Endothelial cell of umbilical vein (primary cell): Measurements from ENCODE around the gene NTF4. TPM values are rescaled to one million over a fixed set of nuclear protein-coding genes. Genes with fewer than 3 reads are reported as not detected.

Source experiments
- BruUV-seq: library from RNA; stranded (reverse); fragments of 400-500 nt; replicated peaks from 2 replicates; lab custom pipeline; 2021; lab: Mats Ljungman, UMichigan
- CTCF ChIA-PET: fragments of 300-600, 350-600 bp; sonication (Branson Sonifier 250); formaldehyde crosslinking; loops from one replicate; lab custom pipeline; 2021; ENCODE audit warnings: antibody characterized with exemption, inconsistent platforms; lab: Charles Lee
- POLR2A ChIA-PET: fragments of 300-600, 350-600 bp; sonication (Branson Sonifier 250); formaldehyde crosslinking; loops from one replicate; lab custom pipeline; 2021; ENCODE audit warnings: antibody characterized with exemption, inconsistent platforms; lab: Charles Lee
- DNase-seq: peaks from one replicate; pipeline ENCODE4 v3.0.0-alpha.2; 2011; ENCODE audit warnings: low read depth, low spot score
- FAIRE-seq: peaks from 2 replicates; lab custom pipeline; 2011; peaks lifted over from hg19 to GRCh38; lab: Jason Lieb, UNC
- H2AFZ ChIP-seq: 2 replicates; pipeline ENCODE4 v1.6.0; 2012; ENCODE audit warnings: low read depth, low read length, control low read depth, inconsistent platforms
- H3K27ac ChIP-seq: 2 replicates; pipeline ENCODE4 v1.5.1; 2011; ENCODE audit warnings: low read depth, mild to moderate bottlenecking, control low read depth, low read length, moderate library complexity; ENCODE audit not compliant: insufficient read depth
- H3K27me3 ChIP-seq, 2 experiments: 2 replicates each; pipeline versions ENCODE4 v1.6.0 to v1.6.1; 2011; ENCODE audit warnings: low read length in 2 of 2, mixed read lengths in 1 of 2; ENCODE audit not compliant: control insufficient read depth in 2 of 2, insufficient read depth in 2 of 2
- H3K36me3 ChIP-seq, 2 experiments: 2 replicates in 1 of 2; 3 replicates in 1 of 2; pipeline ENCODE4 v1.5.1; 2011; ENCODE audit warnings: low read length in 2 of 2, mild to moderate bottlenecking in 1 of 2, moderate library complexity in 1 of 2; ENCODE audit not compliant: control insufficient read depth in 2 of 2, insufficient read depth in 2 of 2; ENCODE audit errors: extremely low read depth in 1 of 2
- H3K4me1 ChIP-seq: 3 replicates; pipeline ENCODE4 v1.5.1; 2011; ENCODE audit warnings: mild to moderate bottlenecking, low read length; ENCODE audit not compliant: control insufficient read depth, insufficient read depth; ENCODE audit errors: extremely low read depth
- H3K4me2 ChIP-seq: 2 replicates; pipeline ENCODE4 v1.6.1; 2011; ENCODE audit warnings: low read length, control low read depth, mixed read lengths; ENCODE audit not compliant: insufficient read depth
- H3K4me3 ChIP-seq, 3 experiments: fragments of 200-600 bp in 1 of 3; sonication (generic), shearing (Covaris generic) in 1 of 3; replicated peaks in 1 of 3; 2 replicates each; pipeline ENCODE4 v1.5.1; 2011 to 2016; ENCODE audit warnings: control low read depth in 3 of 3, low read length in 3 of 3, mild to moderate bottlenecking in 2 of 3, inconsistent platforms in 1 of 3, low read depth in 1 of 3, moderate library complexity in 1 of 3; ENCODE audit not compliant: insufficient read depth in 1 of 3
- H3K79me2 ChIP-seq: 2 replicates; pipeline ENCODE4 v1.6.0; 2012; ENCODE audit warnings: low read length, inconsistent platforms; ENCODE audit not compliant: control insufficient read depth, insufficient read depth
- H3K9ac ChIP-seq: replicated peaks from 2 replicates; pipeline ENCODE3; 2011; ENCODE audit warnings: low read length, control low read depth; ENCODE audit not compliant: insufficient read depth; ENCODE audit errors: extremely low read depth
- H3K9me1 ChIP-seq: replicated peaks from 3 replicates; pipeline ENCODE4 v1.6.0; 2011; ENCODE audit warnings: mild to moderate bottlenecking, low read length; ENCODE audit not compliant: control insufficient read depth, insufficient read depth; ENCODE audit errors: extremely low read depth
- H3K9me3 ChIP-seq: replicated peaks from 2 replicates; pipeline ENCODE4 v1.5.1; 2012; ENCODE audit warnings: low read length, inconsistent platforms; ENCODE audit not compliant: control insufficient read depth, insufficient read depth
- H4K20me1 ChIP-seq: replicated peaks from 2 replicates; pipeline ENCODE3; 2011; ENCODE audit warnings: mild to moderate bottlenecking, low read length; ENCODE audit not compliant: control insufficient read depth, insufficient read depth; ENCODE audit errors: extremely low read depth
- EZH2 ChIP-seq: IDR thresholded peaks from 2 replicates; pipeline ENCODE4 v1.6.1; 2012; ENCODE audit warnings: borderline replicate concordance, low read depth, mild to moderate bottlenecking, moderate library complexity, low read length, inconsistent platforms; ENCODE audit not compliant: severe bottlenecking
- FOS ChIP-seq: IDR thresholded peaks from 2 replicates; pipeline ENCODE4 v1.6.1; 2011; ENCODE audit warnings: mild to moderate bottlenecking, low read length, moderate library complexity, borderline replicate concordance; ENCODE audit not compliant: insufficient read depth
- GATA2 ChIP-seq: IDR thresholded peaks from 2 replicates; pipeline ENCODE4 v1.7.0; 2011; ENCODE audit warnings: low read depth, mild to moderate bottlenecking, moderate library complexity, mixed read lengths, low read length; ENCODE audit not compliant: insufficient read length, insufficient read depth
- JUN ChIP-seq: IDR thresholded peaks from 2 replicates; pipeline ENCODE4 v1.6.1; 2011; ENCODE audit warnings: borderline replicate concordance, low read depth; ENCODE audit not compliant: insufficient read length, insufficient read depth
- MYC ChIP-seq: IDR thresholded peaks from one replicate; pipeline ENCODE4 v1.6.1; 2011; ENCODE audit warnings: mild to moderate bottlenecking, low read depth, low read length
- POLR2A ChIP-seq: IDR thresholded peaks from 2 replicates; pipeline ENCODE4 v1.6.1; 2012; ENCODE audit warnings: low read depth, mild to moderate bottlenecking, control low read depth, low read length
- POLR2AphosphoS5 ChIP-seq: IDR thresholded peaks from 2 replicates; pipeline ENCODE4 v1.6.1; 2012; ENCODE audit warnings: low read depth, mild to moderate bottlenecking, control low read depth, low read length, moderate library complexity; ENCODE audit not compliant: insufficient read depth
- dilution Hi-C: fragments of 300-500 bp; cut with MboI; formaldehyde crosslinking; loops from one replicate; pipeline ENCODE4 v1.15.0; 2019; ENCODE audit warnings: low sequenced_read_pairs; ENCODE audit not compliant: extremely low pct_ligation_motif_present
- intact Hi-C: fragments of 100-400 bp; cut with micrococcal nuclease; formaldehyde crosslinking; loops from one replicate; pipeline ENCODE4 v1.10.0; 2022
- polyA plus RNA-seq, 4 experiments: library from polyadenylated mRNA; depleted of rRNA in 3 of 4; stranded (reverse) in 3 of 4; unstranded in 1 of 4; fragments of >200 nt; gene quantifications; 2 replicates each; pipeline versions ENCODE4 v1.2.1 to v1.2.3, GENCODE V29; 2011 to 2012; ENCODE audit warnings: missing spikeins in 1 of 4
- total RNA-seq: library from RNA; stranded (reverse); gene quantifications from 2 replicates; pipeline ENCODE4 v1.2.3, GENCODE V29; 2021
- TF ChIP-seq, protein P1 (sequence below): IDR thresholded peaks from 2 replicates; pipeline ENCODE4 v1.6.1; 2011; ENCODE audit not compliant: insufficient read depth, insufficient read length
- TF ChIP-seq, protein P2 (sequence below), 2 donors: IDR thresholded peaks; 1 replicate in 1 of 2; 2 replicates in 1 of 2; pipeline ENCODE4 v1.5.1; 2011; ENCODE audit warnings: low read length in 2 of 2, mild to moderate bottlenecking in 2 of 2, moderate library complexity in 2 of 2, control low read depth in 1 of 2, inconsistent platforms in 1 of 2, low read depth in 1 of 2; ENCODE audit not compliant: insufficient read depth in 1 of 2; ENCODE audit errors: extremely low read depth in 1 of 2

The NTF4 gene
- total and polyA plus RNA-seq, 2 donors (not counting 3 experiments of a cell fraction or from before 2014, with no cell fraction given), result not detected

DNA sequence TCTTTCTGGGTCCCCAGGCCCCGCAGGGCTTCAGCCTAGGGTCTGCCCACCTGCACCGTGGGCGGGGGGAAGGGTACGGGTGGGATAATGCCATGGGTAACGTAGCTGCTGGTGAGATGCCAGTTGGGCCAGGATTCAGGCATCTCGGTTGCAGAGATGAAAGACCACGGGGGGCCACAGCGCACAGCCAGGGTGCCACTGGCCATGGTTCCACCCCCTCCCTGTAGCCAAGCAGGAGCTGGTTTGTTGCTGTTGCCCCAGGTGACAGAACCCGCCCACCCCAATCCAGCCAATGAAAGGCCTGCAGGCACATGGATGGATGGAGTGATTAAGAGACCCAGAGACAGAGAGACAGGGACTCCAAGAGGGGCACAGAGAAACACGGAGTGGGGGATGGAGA lies 6.1 kb downstream of the NTF4 start:
- BruUV-seq, result no TSS peak
- no peak for FAIRE-seq
- no peaks in the 10 kb centered on the region for H3K9me3 ChIP-seq
- H2AFZ ChIP-seq, result no peak overlapping the region
- H3K4me3 ChIP-seq, result no peak overlapping the region
- no peak overlapping the region for H3K4me2 ChIP-seq
- H3K27ac ChIP-seq, result no peak overlapping the region
- peaks cover 11% of the 10 kb centered on the region for H3K4me1 ChIP-seq
- TF ChIP-seq GATA2, result no peak
- TF ChIP-seq, protein P1, sequence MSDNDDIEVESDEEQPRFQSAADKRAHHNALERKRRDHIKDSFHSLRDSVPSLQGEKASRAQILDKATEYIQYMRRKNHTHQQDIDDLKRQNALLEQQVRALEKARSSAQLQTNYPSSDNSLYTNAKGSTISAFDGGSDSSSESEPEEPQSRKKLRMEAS, result no peak
- TF ChIP-seq, protein P2, sequence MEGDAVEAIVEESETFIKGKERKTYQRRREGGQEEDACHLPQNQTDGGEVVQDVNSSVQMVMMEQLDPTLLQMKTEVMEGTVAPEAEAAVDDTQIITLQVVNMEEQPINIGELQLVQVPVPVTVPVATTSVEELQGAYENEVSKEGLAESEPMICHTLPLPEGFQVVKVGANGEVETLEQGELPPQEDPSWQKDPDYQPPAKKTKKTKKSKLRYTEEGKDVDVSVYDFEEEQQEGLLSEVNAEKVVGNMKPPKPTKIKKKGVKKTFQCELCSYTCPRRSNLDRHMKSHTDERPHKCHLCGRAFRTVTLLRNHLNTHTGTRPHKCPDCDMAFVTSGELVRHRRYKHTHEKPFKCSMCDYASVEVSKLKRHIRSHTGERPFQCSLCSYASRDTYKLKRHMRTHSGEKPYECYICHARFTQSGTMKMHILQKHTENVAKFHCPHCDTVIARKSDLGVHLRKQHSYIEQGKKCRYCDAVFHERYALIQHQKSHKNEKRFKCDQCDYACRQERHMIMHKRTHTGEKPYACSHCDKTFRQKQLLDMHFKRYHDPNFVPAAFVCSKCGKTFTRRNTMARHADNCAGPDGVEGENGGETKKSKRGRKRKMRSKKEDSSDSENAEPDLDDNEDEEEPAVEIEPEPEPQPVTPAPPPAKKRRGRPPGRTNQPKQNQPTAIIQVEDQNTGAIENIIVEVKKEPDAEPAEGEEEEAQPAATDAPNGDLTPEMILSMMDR (IDR thresholded peaks at IDR 0.05; ENCODE audit: extremely low read depth in 1 of 2, insufficient read depth in 1 of 2, low read depth in 1 of 2, low read length in 2 of 2), result no peak
- TF ChIP-seq MYC, result no peak
- no peak for TF ChIP-seq POLR2AphosphoS5
- no peak for TF ChIP-seq FOS
- no peak for TF ChIP-seq POLR2A
- TF ChIP-seq EZH2, result no peak
- TF ChIP-seq JUN, result no peak
- H3K79me2 ChIP-seq, result no peaks in the 10 kb centered on the region
- H3K36me3 ChIP-seq, result no peaks in the 10 kb centered on the region
- POLR2A ChIA-PET, result no interaction called here
- intact Hi-C loops (no loop called here), dilution Hi-C loops (no loop called here)
- H3K9ac ChIP-seq, result no peak overlapping the region
- H3K27me3 ChIP-seq, result peaks cover 0 to 1% of the 10 kb centered on the region in 2 experiments
- no peaks in the 10 kb centered on the region for H4K20me1 ChIP-seq
- no peaks in the 10 kb centered on the region for H3K9me1 ChIP-seq
- CTCF ChIA-PET, result interaction anchor here (0.9 to 1.8 kb wide), 5 partner anchors 8 to 59 kb away, joined by 3 to 7 read pairs (median 4); no protein-coding TSS in a partner anchor
- DNase-seq, result no peak
